Liver (tissue), 9 donors: ENCODE data around the gene SLC16A5. TPM values are rescaled to one million over a fixed set of nuclear protein-coding genes. Genes with fewer than 3 reads are reported as not detected.

Source experiments
- DNase-seq: peaks from one replicate; pipeline ENCODE4 v3.0.0-alpha.2; 2017; ENCODE audit warnings: low spot score
- H3K27ac ChIP-seq, 2 donors: one replicate each; pipeline ENCODE4 v1.7.0; 2013; ENCODE audit warnings: inconsistent platforms in 2 of 2, low read length in 2 of 2, control low read depth in 1 of 2, low read depth in 1 of 2, mild to moderate bottlenecking in 1 of 2
- H3K27me3 ChIP-seq, 4 donors: one replicate each; pipeline versions ENCODE4 v1.6.1 to v1.7.0; 2013; ENCODE audit warnings: low read length in 3 of 4, inconsistent platforms in 1 of 4, mild to moderate bottlenecking in 1 of 4, moderate library complexity in 1 of 4; ENCODE audit not compliant: control insufficient read depth in 4 of 4, insufficient read depth in 4 of 4
- H3K36me3 ChIP-seq, 4 donors: one replicate each; pipeline versions ENCODE4 v1.6.1 to v1.7.0; 2013; ENCODE audit warnings: low read length in 3 of 4, mild to moderate bottlenecking in 3 of 4, low read depth in 1 of 4, moderate library complexity in 1 of 4; ENCODE audit not compliant: control insufficient read depth in 4 of 4, insufficient read depth in 3 of 4
- H3K4me1 ChIP-seq, 4 donors: one replicate each; pipeline versions ENCODE4 v1.6.1 to v1.7.0; 2013; ENCODE audit warnings: low read length in 3 of 4, mild to moderate bottlenecking in 3 of 4, moderate library complexity in 1 of 4; ENCODE audit not compliant: control insufficient read depth in 4 of 4, insufficient read depth in 4 of 4
- H3K4me3 ChIP-seq, 3 donors: one replicate each; pipeline versions ENCODE4 v1.6.1 to v1.7.0; 2013; ENCODE audit warnings: low read length in 3 of 3, control low read depth in 1 of 3, low read depth in 1 of 3, mild to moderate bottlenecking in 1 of 3
- H3K9ac ChIP-seq, 2 donors: one replicate each; pipeline ENCODE4 v1.7.0; 2013; ENCODE audit warnings: low read length in 2 of 2, mild to moderate bottlenecking in 2 of 2, moderate library complexity in 2 of 2, control low read depth in 1 of 2, low read depth in 1 of 2
- H3K9me3 ChIP-seq, 4 donors: one replicate each; pipeline versions ENCODE4 v1.6.1 to v1.7.0; 2013; ENCODE audit warnings: low read length in 3 of 4; ENCODE audit not compliant: control insufficient read depth in 4 of 4
- ATF3 ChIP-seq: IDR thresholded peaks from 2 replicates; pipeline ENCODE4 v1.6.1; 2016; ENCODE audit warnings: antibody characterized with exemption
- CTCF ChIP-seq: fragments of 150-350 bp; IDR thresholded peaks from 2 replicates; pipeline ENCODE4 v1.5.1; 2017; ENCODE audit warnings: improper control_type of control experiment, low read depth, low read length; ENCODE audit not compliant: missing input control
- EGR1 ChIP-seq, 2 donors: IDR thresholded peaks; 2 replicates each; pipeline ENCODE4 v1.6.1; 2016 to 2018; ENCODE audit warnings: antibody characterized with exemption in 2 of 2, low read depth in 2 of 2
- FOXA1 ChIP-seq: IDR thresholded peaks from 2 replicates; pipeline ENCODE4 v1.6.1; 2016; ENCODE audit warnings: antibody characterized with exemption
- FOXA2 ChIP-seq: IDR thresholded peaks from 2 replicates; pipeline ENCODE4 v1.6.1; 2016; ENCODE audit warnings: antibody characterized with exemption
- GABPA ChIP-seq, 2 donors: IDR thresholded peaks in 1 of 2; conservative IDR thresholded peaks in 1 of 2; 2 replicates each; pipeline ENCODE4 v1.6.1; 2016; ENCODE audit warnings: antibody characterized with exemption in 2 of 2, mild to moderate bottlenecking in 1 of 2, moderate library complexity in 1 of 2
- HNF4A ChIP-seq, 2 donors: conservative IDR thresholded peaks; 2 replicates each; pipeline ENCODE4 v1.6.1; 2016; ENCODE audit warnings: antibody characterized with exemption in 2 of 2, mild to moderate bottlenecking in 2 of 2
- HNF4G ChIP-seq: IDR thresholded peaks from 2 replicates; pipeline ENCODE4 v1.6.1; 2016; ENCODE audit warnings: antibody characterized with exemption
- JUND ChIP-seq, 2 donors: IDR thresholded peaks; 2 replicates each; pipeline ENCODE4 v1.6.1; 2016; ENCODE audit warnings: antibody characterized with exemption in 2 of 2
- MAX ChIP-seq: IDR thresholded peaks from 2 replicates; pipeline ENCODE4 v1.6.1; 2016; ENCODE audit warnings: antibody characterized with exemption
- NR2F2 ChIP-seq: IDR thresholded peaks from 2 replicates; pipeline ENCODE4 v1.6.1; 2016; ENCODE audit warnings: antibody characterized with exemption
- REST ChIP-seq: IDR thresholded peaks from 2 replicates; pipeline ENCODE4 v1.6.1; 2016; ENCODE audit warnings: antibody characterized with exemption, mild to moderate bottlenecking
- RXRA ChIP-seq, 2 donors: IDR thresholded peaks; 2 replicates each; pipeline ENCODE4 v1.6.1; 2017 to 2018; ENCODE audit warnings: antibody characterized with exemption in 2 of 2, mild to moderate bottlenecking in 1 of 2
- SP1 ChIP-seq: IDR thresholded peaks from 2 replicates; pipeline ENCODE4 v1.6.1; 2018; ENCODE audit warnings: antibody characterized with exemption, mild to moderate bottlenecking
- TAF1 ChIP-seq: conservative IDR thresholded peaks from 2 replicates; pipeline ENCODE4 v1.6.1; 2016; ENCODE audit warnings: antibody characterized with exemption, mild to moderate bottlenecking
- YY1 ChIP-seq: IDR thresholded peaks from 2 replicates; pipeline ENCODE4 v1.6.1; 2016; ENCODE audit warnings: antibody characterized with exemption, mild to moderate bottlenecking
- ZBTB33 ChIP-seq: IDR thresholded peaks from 2 replicates; pipeline ENCODE4 v1.6.1; 2016; ENCODE audit warnings: antibody characterized with exemption
- WGBS: extraction: QIAGEN DNeasy Blood & Tissue Kit; methylation state at CpG from one replicate; pipeline ENCODE4 v1.1.7; 2013; 5-methylcytosine and 5-hydroxymethylcytosine counted together
- polyA plus RNA-seq, 2 donors: library from polyadenylated mRNA; stranded (reverse) in 1 of 2; unstranded in 1 of 2; fragments of 200-250 nt in 1 of 2; fragments of >200 nt in 1 of 2; fragmentation: Nextera tagmentation in 1 of 2; extraction: Ambion mirVana in 1 of 2; gene quantifications; one replicate each; pipeline versions ENCODE4 v1.2.1 to v1.2.3, GENCODE V29; 2013 to 2015
- total RNA-seq, 2 donors: library from RNA; depleted of rRNA; stranded (reverse); fragments of >200 nt; gene quantifications; one replicate each; pipeline ENCODE4 v1.2.3, GENCODE V29; 2014
- donor health status: healthy.
- donor health status: healthy.
- donor health status: healthy.
- donor health status: healthy.
- donor health status: healthy.

The SLC16A5 gene
- total and polyA plus RNA-seq, 4 donors, result 1.0 to 4.5 (median 2.6) TPM

GRCh38 chr17:75151930-75152329 is 64.2 kb downstream of the SLC16A5 start:
- peaks cover 0 to 16% (median 8%) of the 10 kb centered on the region in 4 donors for H3K4me1 ChIP-seq
- DNase-seq, result no peak
- H3K27ac ChIP-seq, result no peak overlapping the region
- H3K27me3 ChIP-seq, result no peaks in the 10 kb centered on the region
- H3K9ac ChIP-seq, result no peak overlapping the region
- no peaks in the 10 kb centered on the region for H3K9me3 ChIP-seq
- TF ChIP-seq RXRA (IDR thresholded peaks at IDR 0.05), result no peak
- TF ChIP-seq ZBTB33, result no peak
- no peak for TF ChIP-seq EGR1 (IDR thresholded peaks at IDR 0.05; ENCODE audit: low read depth in 2 of 2)
- no peak for TF ChIP-seq GABPA (IDR thresholded peaks at IDR 0.05 in 1 of 2, conservative IDR thresholded peaks at IDR 0.05 in 1 of 2)
- TF ChIP-seq HNF4A (conservative IDR thresholded peaks at IDR 0.05), result no peak
- TF ChIP-seq TAF1, result no peak
- TF ChIP-seq ATF3, result no peak
- no peak for TF ChIP-seq SP1
- no peak for TF ChIP-seq NR2F2
- TF ChIP-seq YY1, result no peak
- no peak for TF ChIP-seq REST
- no peak for TF ChIP-seq JUND (IDR thresholded peaks at IDR 0.05)
- TF ChIP-seq FOXA1, result no peak
- 95% methylated on average over 6 of the region's 6 CpGs for WGBS
- no peak overlapping the region for H3K4me3 ChIP-seq
- H3K36me3 ChIP-seq, result peaks cover 0 to 3% (median 2%) of the 10 kb centered on the region in 4 donors

- H3K9me3 ChIP-seq, result no peaks in the 10 kb centered on the region
- H3K4me3 ChIP-seq, result no peak overlapping the region
- DNase-seq, result no peak
- no peak overlapping the region for H3K27ac ChIP-seq
- no peaks in the 10 kb centered on the region for H3K27me3 ChIP-seq
- H3K4me1 ChIP-seq, result peaks cover 0 to 16% (median 8%) of the 10 kb centered on the region in 4 donors
- no peak overlapping the region for H3K9ac ChIP-seq
- H3K36me3 ChIP-seq, result peaks cover 0 to 2% (median 0%) of the 10 kb centered on the region in 4 donors
- TF ChIP-seq YY1, result no peak
- no peak for TF ChIP-seq TAF1
- TF ChIP-seq JUND (IDR thresholded peaks at IDR 0.05), result no peak
- TF ChIP-seq HNF4G, result no peak
- TF ChIP-seq HNF4A (conservative IDR thresholded peaks at IDR 0.05), result no peak
- no peak for TF ChIP-seq CTCF
- no peak for TF ChIP-seq ATF3
- TF ChIP-seq MAX, result no peak
- TF ChIP-seq ZBTB33, result no peak
- TF ChIP-seq GABPA (IDR thresholded peaks at IDR 0.05 in 1 of 2, conservative IDR thresholded peaks at IDR 0.05 in 1 of 2), result no peak
- no peak for TF ChIP-seq FOXA2
- no peak for TF ChIP-seq RXRA (IDR thresholded peaks at IDR 0.05)
- WGBS, result 93% methylated on average over 6 of the region's 6 CpGs
Measured at GRCh38 chr17:75152523-75152921, 64.8 kb downstream of the SLC16A5 start.
